ENCODE results near the gene BRI3BP. TPM values are rescaled to one million over a fixed set of nuclear protein-coding genes. Genes with fewer than 3 reads are reported as not detected.

The BRI3BP gene
- total and polyA plus RNA-seq, 4 experiments from 2014 or later: 1.7 to 9.5 (median 6.5) TPM

DNA sequence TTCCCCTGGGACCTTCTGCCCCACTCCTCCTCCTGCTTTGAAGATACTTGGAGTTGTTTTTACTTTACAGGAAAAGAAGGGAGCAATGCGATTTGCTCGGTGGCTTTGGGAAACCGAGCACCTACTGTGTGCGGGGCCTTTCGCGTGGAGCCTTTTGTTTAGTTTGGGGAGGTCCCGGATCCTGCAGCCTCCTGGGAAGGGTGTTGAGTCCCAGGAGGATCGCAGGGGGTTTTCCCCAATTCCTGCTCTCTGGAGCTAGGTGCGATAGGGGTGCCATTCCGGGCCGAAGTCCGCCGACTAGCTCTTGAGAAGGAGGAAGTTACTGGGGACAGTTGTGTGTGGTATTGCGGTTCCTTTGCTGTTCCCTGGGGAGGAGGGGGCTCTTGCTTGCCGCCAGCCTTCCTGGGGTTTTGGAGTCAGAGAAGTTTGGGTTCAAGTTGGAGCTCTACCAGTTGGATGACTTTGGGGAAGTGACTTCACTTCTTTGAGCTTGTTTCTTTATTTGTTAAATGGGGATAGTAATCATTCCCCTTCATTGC, 1.1 kb downstream of the BRI3BP start:
- H3K4me1 Mint-ChIP-seq: peaks cover 14 to 30% (median 22%) of the 10 kb centered on the region in 4 donors
- intact Hi-C loops (cut with micrococcal nuclease): no loop called here
- H3K27me3 Mint-ChIP-seq: no peaks in the 10 kb centered on the region
- ChIA-PET POLR2A (ENCODE audit: partially characterized antibody) (interaction anchor here (2.1 to 4.1 kb wide), 3 partner anchors 54 to 77 kb away, joined by 4 to 44 read pairs (median 17); partner anchors contain the start of gene UBC), CTCF (ENCODE audit: partially characterized antibody) (interaction anchor here (1.0 to 2.0 kb wide), 4 partner anchors 54 to 88 kb away, joined by 3 to 6 read pairs (median 4); partner anchors contain the start of gene AACS)
- Histone ChIP-seq H3K27me3 (ENCODE audit: insufficient read depth, low read length) (no peaks in the 10 kb centered on the region), H3K36me3 (ENCODE audit: insufficient read depth, low read length) (no peaks in the 10 kb centered on the region), H3K4me1 (ENCODE audit: insufficient read depth, low read length) (peaks cover 23% of the 10 kb centered on the region), H3K9me3 (ENCODE audit: control insufficient read depth in 1 of 2, low read length in 2 of 2) (no peaks in the 10 kb centered on the region), H3K4me3 (ENCODE audit: low read length in 2 of 2) (peak overlapping the region; percentile 54 to 78), H3K27ac (ENCODE audit: low read depth, low read length) (peak overlapping the region; percentile 11)
- H3K9me3 Mint-ChIP-seq: peaks cover 0 to 2% (median 0%) of the 10 kb centered on the region in 8 donors
- peaks cover 0 to 7% of the 10 kb centered on the region in 2 donors for H3K36me3 Mint-ChIP-seq
- peak overlapping the region; percentile 48 to 88 (median 77) for H3K27ac Mint-ChIP-seq
- H3K4me3 Mint-ChIP-seq: peak overlapping the region; percentile 87 to 93 (median 92)
- no peak for DNase-seq

DNA sequence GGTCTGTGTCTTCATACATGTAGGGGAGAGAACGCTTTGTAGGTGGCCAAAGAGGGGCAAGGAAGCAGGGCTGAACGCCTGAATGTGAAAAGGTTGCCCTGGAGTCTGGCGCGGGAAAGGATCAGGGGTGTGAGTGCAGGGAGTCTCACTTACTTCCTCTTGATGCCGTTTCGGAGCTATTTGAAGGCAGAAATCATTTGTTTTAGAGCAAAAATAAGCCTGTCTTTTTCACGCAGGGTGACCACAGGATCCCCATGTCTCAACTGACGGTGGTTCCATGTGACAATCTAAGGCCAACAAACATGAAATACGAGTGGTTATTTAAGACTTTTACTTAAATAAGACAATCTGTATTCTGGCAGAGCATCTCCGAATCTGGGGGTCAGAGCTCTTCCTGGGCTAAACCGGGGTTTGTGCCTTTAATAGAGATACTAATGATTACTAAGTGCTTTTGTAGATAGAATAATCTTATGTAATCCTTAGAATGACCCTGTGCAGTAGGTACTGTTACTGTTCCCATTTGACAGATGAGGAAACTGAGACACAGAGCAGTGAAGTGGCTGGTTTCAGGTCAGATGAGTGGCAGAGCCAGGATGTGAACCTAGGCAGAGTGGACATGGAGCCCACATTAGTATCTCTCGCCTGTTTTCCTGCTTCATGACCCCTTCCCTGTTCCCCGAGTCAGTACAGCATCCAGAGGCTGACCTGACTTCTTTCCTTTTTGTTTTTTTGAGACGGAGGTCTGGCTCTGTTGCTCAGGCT, 1.9 kb downstream of the BRI3BP start:
- CTCF ChIA-PET (ENCODE audit: partially characterized antibody): interaction anchor here (1.0 to 2.0 kb wide), 4 partner anchors 54 to 89 kb away, joined by 3 to 6 read pairs (median 4); partner anchors contain the start of gene AACS

GRCh38 chr12:124998705-124999104, 5.3 kb downstream of the BRI3BP start:
- H3K27ac Mint-ChIP-seq: no peak overlapping the region
- H3K4me3 Mint-ChIP-seq: no peak overlapping the region
- peaks cover 0 to 2% of the 10 kb centered on the region in 2 donors for H3K36me3 Mint-ChIP-seq
- Histone ChIP-seq H3K27me3 (ENCODE audit: insufficient read depth, low read length) (no peaks in the 10 kb centered on the region), H3K27ac (ENCODE audit: low read depth, low read length) (no peak overlapping the region), H3K36me3 (ENCODE audit: insufficient read depth, low read length) (no peaks in the 10 kb centered on the region), H3K9me3 (ENCODE audit: control insufficient read depth in 1 of 2, low read length in 2 of 2) (no peaks in the 10 kb centered on the region), H3K4me1 (ENCODE audit: insufficient read depth, low read length) (peaks cover 12% of the 10 kb centered on the region), H3K4me3 (ENCODE audit: low read length in 2 of 2) (no peak overlapping the region)
- H3K27me3 Mint-ChIP-seq: no peaks in the 10 kb centered on the region
- CTCF ChIA-PET (ENCODE audit: partially characterized antibody): no interaction called here
- H3K9me3 Mint-ChIP-seq: no peaks in the 10 kb centered on the region
- no peak for DNase-seq
- intact Hi-C loops (cut with micrococcal nuclease): no loop called here
- POLR2A ChIA-PET (ENCODE audit: partially characterized antibody): no interaction called here
- peaks cover 13 to 22% (median 17%) of the 10 kb centered on the region in 4 donors for H3K4me1 Mint-ChIP-seq

More for the DNA sequence above, 1.9 kb downstream of the BRI3BP start:
- no peaks in the 10 kb centered on the region for H3K9me3 ChIP-seq (ENCODE audit: control insufficient read depth in 1 of 2, low read length in 2 of 2)
- peaks cover 14 to 30% (median 22%) of the 10 kb centered on the region in 4 donors for H3K4me1 Mint-ChIP-seq
- H3K27ac Mint-ChIP-seq: peak overlapping the region in 3 of 7 donors; percentile 37 to 75 (median 74)
- H3K27me3 ChIP-seq (ENCODE audit: insufficient read depth, low read length): no peaks in the 10 kb centered on the region
- H3K36me3 Mint-ChIP-seq: peaks cover 0 to 7% of the 10 kb centered on the region in 2 donors
- H3K9me3 Mint-ChIP-seq: peaks cover 0 to 2% (median 0%) of the 10 kb centered on the region in 8 donors
- no peak for DNase-seq
- no peaks in the 10 kb centered on the region for H3K27me3 Mint-ChIP-seq
- H3K36me3 ChIP-seq (ENCODE audit: insufficient read depth, low read length): no peaks in the 10 kb centered on the region
- H3K27ac ChIP-seq (ENCODE audit: low read depth, low read length): no peak overlapping the region
- intact Hi-C loops (cut with micrococcal nuclease): no loop called here
- peak overlapping the region; percentile 87 to 93 (median 92) for H3K4me3 Mint-ChIP-seq
- POLR2A ChIA-PET (ENCODE audit: partially characterized antibody): interaction anchor here (3.0 to 4.1 kb wide), 2 partner anchors 55 to 78 kb away, joined by 17 to 44 read pairs; partner anchors contain the start of gene UBC
- H3K4me3 ChIP-seq (ENCODE audit: low read length in 2 of 2): no peak overlapping the region
- peaks cover 23% of the 10 kb centered on the region for H3K4me1 ChIP-seq (ENCODE audit: insufficient read depth, low read length)

- peaks cover 0 to 7% (median 3%) of the 10 kb centered on the region in 4 donors for H3K4me1 Mint-ChIP-seq
- H3K27me3 ChIP-seq (ENCODE audit: insufficient read depth, low read length): no peaks in the 10 kb centered on the region
- H3K4me3 Mint-ChIP-seq: no peak overlapping the region
- H3K27me3 Mint-ChIP-seq: no peaks in the 10 kb centered on the region
- H3K9me3 Mint-ChIP-seq: no peaks in the 10 kb centered on the region
- ChIA-PET POLR2A (ENCODE audit: partially characterized antibody) (no interaction called here), CTCF (ENCODE audit: partially characterized antibody) (interaction anchor here (1.4 kb wide), 1 partner anchor 14 kb away, joined by 3 read pairs; no protein-coding TSS in a partner anchor)
- peak overlapping the region in 1 of 7 donors; percentile 2 for H3K27ac Mint-ChIP-seq
- H3K4me3 ChIP-seq (ENCODE audit: low read length in 2 of 2): no peak overlapping the region
- no peak overlapping the region for H3K27ac ChIP-seq (ENCODE audit: low read depth, low read length)
- no peaks in the 10 kb centered on the region for H3K36me3 Mint-ChIP-seq
- H3K9me3 ChIP-seq (ENCODE audit: control insufficient read depth in 1 of 2, low read length in 2 of 2): no peaks in the 10 kb centered on the region
- DNase-seq: no peak
- intact Hi-C loops (cut with micrococcal nuclease): no loop called here
- no peaks in the 10 kb centered on the region for H3K36me3 ChIP-seq (ENCODE audit: insufficient read depth, low read length)
- no peaks in the 10 kb centered on the region for H3K4me1 ChIP-seq (ENCODE audit: insufficient read depth, low read length)
Observed at GRCh38 chr12:125001636-125002035, 8.2 kb downstream of the BRI3BP start.

DNA sequence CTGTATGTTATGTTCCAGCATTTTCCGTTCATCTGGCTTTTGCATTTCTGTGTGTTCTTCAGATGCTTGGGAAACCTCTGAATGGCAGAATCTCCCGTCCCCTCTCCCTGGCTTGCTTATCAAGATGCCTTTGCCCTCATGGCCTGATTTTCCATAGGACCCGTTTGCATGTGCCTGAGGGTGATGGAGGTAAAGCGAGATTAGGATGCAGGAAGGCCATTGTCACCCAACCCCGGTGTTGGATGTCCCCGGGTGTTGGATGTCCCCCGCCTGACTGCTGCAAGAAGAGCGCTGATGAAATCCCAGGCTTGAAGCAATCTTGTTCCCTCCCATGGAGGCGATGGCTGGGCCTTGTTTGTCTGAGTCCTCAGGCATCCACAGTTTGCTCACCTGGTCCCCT, 9.6 kb downstream of the BRI3BP start:
- Histone ChIP-seq H3K27me3 (ENCODE audit: insufficient read depth, low read length) (no peaks in the 10 kb centered on the region), H3K9me3 (ENCODE audit: control insufficient read depth in 1 of 2, low read length in 2 of 2) (no peaks in the 10 kb centered on the region), H3K27ac (ENCODE audit: low read depth, low read length) (no peak overlapping the region), H3K36me3 (ENCODE audit: insufficient read depth, low read length) (no peaks in the 10 kb centered on the region), H3K4me1 (ENCODE audit: insufficient read depth, low read length) (no peaks in the 10 kb centered on the region), H3K4me3 (ENCODE audit: low read length in 2 of 2) (no peak overlapping the region)
- Mint-ChIP-seq H3K27ac (peak overlapping the region in 2 of 7 donors; percentile 66 to 81), H3K27me3 (no peaks in the 10 kb centered on the region), H3K9me3 (no peaks in the 10 kb centered on the region), H3K36me3 (no peaks in the 10 kb centered on the region), H3K4me3 (no peak overlapping the region), H3K4me1 (peaks cover 3 to 8% (median 5%) of the 10 kb centered on the region in 4 donors)
- ChIA-PET CTCF (ENCODE audit: partially characterized antibody) (interaction anchor here (1.1 kb wide), 1 partner anchor 38 kb away, joined by 4 read pairs; no protein-coding TSS in a partner anchor), POLR2A (ENCODE audit: partially characterized antibody) (no interaction called here)
- intact Hi-C loops (cut with micrococcal nuclease): no loop called here
- DNase-seq: no peak

- Histone ChIP-seq H3K4me3 (ENCODE audit: low read length in 2 of 2) (no peak overlapping the region), H3K9me3 (ENCODE audit: control insufficient read depth in 1 of 2, low read length in 2 of 2) (no peaks in the 10 kb centered on the region), H3K4me1 (ENCODE audit: insufficient read depth, low read length) (no peaks in the 10 kb centered on the region), H3K27ac (ENCODE audit: low read depth, low read length) (no peak overlapping the region), H3K27me3 (ENCODE audit: insufficient read depth, low read length) (no peaks in the 10 kb centered on the region), H3K36me3 (ENCODE audit: insufficient read depth, low read length) (no peaks in the 10 kb centered on the region)
- DNase-seq: no peak
- ChIA-PET POLR2A (ENCODE audit: partially characterized antibody) (no interaction called here), CTCF (ENCODE audit: partially characterized antibody) (no interaction called here)
- intact Hi-C loops (cut with micrococcal nuclease): no loop called here
- Mint-ChIP-seq H3K9me3 (no peaks in the 10 kb centered on the region), H3K27ac (no peak overlapping the region), H3K36me3 (peaks cover 0 to 6% of the 10 kb centered on the region in 2 donors), H3K4me3 (no peak overlapping the region), H3K27me3 (no peaks in the 10 kb centered on the region), H3K4me1 (peaks cover 3 to 8% (median 5%) of the 10 kb centered on the region in 4 donors)
Observed at GRCh38 chr12:125004621-125005020, 11.2 kb downstream of the BRI3BP start.

DNA sequence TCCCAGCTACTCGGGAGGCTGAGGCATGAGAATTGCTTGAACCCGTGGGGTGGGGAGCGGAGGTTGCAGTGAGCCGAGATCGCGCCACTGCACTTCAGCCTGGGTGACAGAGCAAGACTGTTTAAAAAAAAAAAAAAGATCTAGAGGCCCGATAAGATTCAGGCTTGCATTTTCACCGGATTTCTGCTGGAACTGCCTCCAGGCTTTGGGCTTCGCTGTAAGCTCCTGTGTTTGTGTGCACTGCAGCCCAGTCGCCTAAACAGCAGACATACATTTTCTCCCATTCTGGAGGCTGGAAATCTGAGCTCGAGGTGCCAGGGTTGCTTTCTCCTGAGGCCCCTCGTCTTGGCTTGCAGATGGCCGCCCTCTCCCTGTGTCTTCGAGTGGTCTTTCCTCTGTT, 12.2 kb downstream of the BRI3BP start:
- POLR2A ChIA-PET (ENCODE audit: partially characterized antibody): no interaction called here
- CTCF ChIA-PET (ENCODE audit: partially characterized antibody): no interaction called here
- Histone ChIP-seq H3K27me3 (ENCODE audit: insufficient read depth, low read length) (no peaks in the 10 kb centered on the region), H3K9me3 (ENCODE audit: control insufficient read depth in 1 of 2, low read length in 2 of 2) (no peaks in the 10 kb centered on the region), H3K27ac (ENCODE audit: low read depth, low read length) (no peak overlapping the region), H3K4me1 (ENCODE audit: insufficient read depth, low read length) (no peaks in the 10 kb centered on the region), H3K36me3 (ENCODE audit: insufficient read depth, low read length) (no peaks in the 10 kb centered on the region), H3K4me3 (ENCODE audit: low read length in 2 of 2) (no peak overlapping the region)
- H3K4me3 Mint-ChIP-seq: no peak overlapping the region
- H3K4me1 Mint-ChIP-seq: peaks cover 3 to 6% (median 5%) of the 10 kb centered on the region in 4 donors
- no peaks in the 10 kb centered on the region for H3K9me3 Mint-ChIP-seq
- intact Hi-C loops (cut with micrococcal nuclease): no loop called here
- H3K27me3 Mint-ChIP-seq: no peaks in the 10 kb centered on the region
- DNase-seq: no peak
- no peak overlapping the region for H3K27ac Mint-ChIP-seq
- H3K36me3 Mint-ChIP-seq: peaks cover 0 to 6% of the 10 kb centered on the region in 2 donors

All from CD4-positive, alpha-beta memory T cell (primary cell).